SK-N-SH treated with all-trans-retinoic acid at 6 μM for 48 hours (cell line): ENCODE measurements around the gene PHKG2.

Experiments used
- ATAC-seq: fragments of 200-7000 bp; cut with Tn5 transposase; 3 replicates; pipeline ENCODE4 v1.9.1; 2020; ENCODE audit warnings: mild to moderate bottlenecking, moderate library complexity
- ARNTL ChIP-seq: fragments of 450-650 bp; formaldehyde crosslinking; IDR thresholded peaks from 2 replicates; pipeline ENCODE4 v1.5.0; 2020; ENCODE audit warnings: low read depth, mild to moderate bottlenecking, moderate library complexity, borderline replicate concordance
- BACH2 ChIP-seq: fragments of 250-450 bp; sonication (Bioruptor Pico); IDR thresholded peaks from 2 replicates; pipeline ENCODE4 v1.9.0; 2021; ENCODE audit warnings: mild to moderate bottlenecking, borderline replicate concordance
- CREB5 ChIP-seq: fragments of 250-450 bp; sonication (Bioruptor Pico); IDR thresholded peaks from 2 replicates; pipeline ENCODE4 v1.5.1; 2020; ENCODE audit warnings: low read depth, mild to moderate bottlenecking, moderate library complexity
- CSDC2 ChIP-seq: fragments of 250-450 bp; sonication (Bioruptor Pico); IDR thresholded peaks from 2 replicates; pipeline ENCODE4 v1.5.0; 2020; ENCODE audit warnings: mild to moderate bottlenecking, moderate library complexity
- ESRRG ChIP-seq: fragments of 250-450 bp; sonication (Bioruptor Pico); IDR thresholded peaks from 2 replicates; pipeline ENCODE4 v1.6.1; 2021; ENCODE audit warnings: mild to moderate bottlenecking
- GLIS3 ChIP-seq: fragments of 250-450 bp; sonication (Bioruptor Pico); IDR thresholded peaks from 2 replicates; pipeline ENCODE4 v1.5.0; 2020; ENCODE audit warnings: mild to moderate bottlenecking, moderate library complexity
- ISL1 ChIP-seq: fragments of 250-450 bp; sonication (Bioruptor Pico); IDR thresholded peaks from 2 replicates; pipeline ENCODE4 v2.1.2; 2022; ENCODE audit warnings: mild to moderate bottlenecking, moderate library complexity
- OSR1 ChIP-seq: fragments of 250-450 bp; sonication (Bioruptor Pico); IDR thresholded peaks from 2 replicates; pipeline ENCODE4 v1.8.0; 2022; ENCODE audit warnings: moderate library complexity, mild to moderate bottlenecking, inconsistent platforms
- PATZ1 ChIP-seq: fragments of 250-450 bp; sonication (Bioruptor Pico); IDR thresholded peaks from 2 replicates; pipeline ENCODE4 v1.8.0; 2020; ENCODE audit warnings: mild to moderate bottlenecking, moderate library complexity, borderline replicate concordance
- POU6F1 ChIP-seq: fragments of 250-450 bp; sonication (Bioruptor Pico); IDR thresholded peaks from 2 replicates; pipeline ENCODE4 v1.8.0; 2021; ENCODE audit warnings: low read depth, mild to moderate bottlenecking, moderate library complexity, borderline replicate concordance
- PPARA ChIP-seq: fragments of 250-450 bp; sonication (Bioruptor Pico); IDR thresholded peaks from 2 replicates; pipeline ENCODE4 v1.5.0; 2020; ENCODE audit warnings: mild to moderate bottlenecking, borderline replicate concordance
- RARB ChIP-seq: fragments of 250-450 bp; sonication (Bioruptor Pico); IDR thresholded peaks from 2 replicates; pipeline ENCODE4 v1.8.0; 2021; ENCODE audit warnings: mild to moderate bottlenecking, moderate library complexity
- TCF4 ChIP-seq: fragments of 250-450 bp; sonication (Bioruptor Pico); IDR thresholded peaks from 2 replicates; pipeline ENCODE4 v1.8.0; 2021; ENCODE audit warnings: mild to moderate bottlenecking, moderate library complexity, borderline replicate concordance
- TOX ChIP-seq: fragments of 250-450 bp; sonication (Bioruptor Pico); IDR thresholded peaks from 2 replicates; pipeline ENCODE4 v1.8.0; 2021; ENCODE audit warnings: mild to moderate bottlenecking, moderate library complexity, borderline replicate concordance
- TSHZ2 ChIP-seq: fragments of 250-450 bp; sonication (Bioruptor Pico); IDR thresholded peaks from 2 replicates; pipeline ENCODE4 v1.5.0; 2020; ENCODE audit warnings: mild to moderate bottlenecking, moderate library complexity
- ZC3H10 ChIP-seq: fragments of 250-450 bp; sonication (Bioruptor Pico); IDR thresholded peaks from 2 replicates; pipeline ENCODE4 v1.5.1; 2021; ENCODE audit warnings: mild to moderate bottlenecking, moderate library complexity
- ZFP3 ChIP-seq: fragments of 250-450 bp; sonication (Bioruptor Pico); IDR thresholded peaks from 2 replicates; pipeline ENCODE4 v1.5.0; 2020; ENCODE audit warnings: mild to moderate bottlenecking, moderate library complexity
- ZFP30 ChIP-seq: fragments of 450-650 bp; formaldehyde crosslinking; IDR thresholded peaks from 2 replicates; pipeline ENCODE4 v1.5.0; 2022; ENCODE audit warnings: mild to moderate bottlenecking, moderate library complexity
- ZNF565 ChIP-seq: fragments of 450-650 bp; formaldehyde crosslinking; conservative IDR thresholded peaks from 2 replicates; pipeline ENCODE4 v1.5.0; 2020; ENCODE audit warnings: low read depth, mild to moderate bottlenecking, moderate library complexity
- ZNF70 ChIP-seq: fragments of 450-650 bp; formaldehyde crosslinking; IDR thresholded peaks from 2 replicates; pipeline ENCODE4 v1.5.0; 2020; ENCODE audit warnings: mild to moderate bottlenecking, moderate library complexity
- ZNF8 ChIP-seq: fragments of 450-650 bp; formaldehyde crosslinking; IDR thresholded peaks from 2 replicates; pipeline ENCODE4 v1.5.0; 2020; ENCODE audit warnings: mild to moderate bottlenecking, moderate library complexity

Gene PHKG2

GRCh38 chr16:30774367-30775130, 26.3 kb downstream of the PHKG2 start:
- TF ChIP-seq PATZ1 (CRISPR knock-in tag) (no peak), ZNF70 (CRISPR knock-in tag) (no peak), OSR1 (CRISPR knock-in tag) (no peak), ESRRG (CRISPR knock-in tag) (no peak), ARNTL (no peak), ZC3H10 (no peak), PPARA (no peak), POU6F1 (CRISPR knock-in tag) (no peak), TCF4 (CRISPR knock-in tag) (no peak), ZNF565 (CRISPR knock-in tag) (no peak), CREB5 (CRISPR knock-in tag) (no peak), TOX (no peak), ISL1 (no peak), ZFP30 (CRISPR knock-in tag) (no peak), BACH2 (no peak), RARB (CRISPR knock-in tag) (no peak), CSDC2 (CRISPR knock-in tag) (no peak), GLIS3 (CRISPR knock-in tag) (no peak)

GRCh38 chr16:30775131-30775391, 26.8 kb downstream of the PHKG2 start:
- no peak; the same call in 2 of the 3 replicates for ATAC-seq
- TF ChIP-seq ZFP3 (CRISPR knock-in tag): no peak
- TF ChIP-seq TOX: no peak
- TF ChIP-seq ZNF8 (CRISPR knock-in tag): no peak
- TF ChIP-seq CREB5 (CRISPR knock-in tag): no peak
- TF ChIP-seq ISL1: no peak
- no peak for TF ChIP-seq ZFP30 (CRISPR knock-in tag)
- TF ChIP-seq TSHZ2 (CRISPR knock-in tag): no peak
- TF ChIP-seq BACH2: no peak
- TF ChIP-seq ZNF565 (CRISPR knock-in tag): no peak
- no peak for TF ChIP-seq ZNF70 (CRISPR knock-in tag)
- TF ChIP-seq PATZ1 (CRISPR knock-in tag): no peak
- no peak for TF ChIP-seq ESRRG (CRISPR knock-in tag)
- TF ChIP-seq GLIS3 (CRISPR knock-in tag): no peak
- TF ChIP-seq CSDC2 (CRISPR knock-in tag): no peak
- no peak for TF ChIP-seq OSR1 (CRISPR knock-in tag)
- no peak for TF ChIP-seq ZC3H10

More at GRCh38 chr16:30774367-30775130, 26.3 kb downstream of the PHKG2 start:
- ATAC-seq: peak; percentile 7
